Hepatocyte (in vitro differentiated cells): ENCODE measurements around the gene SMAD3. TPM values are rescaled to one million over a fixed set of nuclear protein-coding genes. Genes with fewer than 3 reads are reported as not detected.

Experiments
- DNase-seq: peaks from one replicate; pipeline ENCODE4 v3.0.0-alpha.2; 2016; ENCODE audit warnings: low spot score
- H2AFZ ChIP-seq: fragments of 200-600 bp; sonication (generic); 2 replicates; pipeline ENCODE4 v1.6.0; 2016; ENCODE audit warnings: antibody characterized with exemption, mild to moderate bottlenecking
- H3K27ac ChIP-seq: fragments of 200-600 bp; sonication (generic); 2 replicates; pipeline ENCODE4 v1.5.1; 2016; ENCODE audit warnings: mild to moderate bottlenecking
- H3K27me3 ChIP-seq: fragments of 200-600 bp; sonication (generic); 2 replicates; pipeline ENCODE4 v1.6.1; 2016
- H3K36me3 ChIP-seq: fragments of 200-600 bp; sonication (generic); replicated peaks from 2 replicates; pipeline ENCODE4 v1.5.1; 2016; ENCODE audit warnings: low read depth; ENCODE audit not compliant: insufficient read depth
- H3K4me1 ChIP-seq: fragments of 200-600 bp; sonication (generic); 2 replicates; pipeline ENCODE4 v1.5.1; 2016; ENCODE audit warnings: mild to moderate bottlenecking, moderate library complexity; ENCODE audit not compliant: insufficient read depth
- H3K4me2 ChIP-seq: fragments of 200-600 bp; sonication (generic); 2 replicates; pipeline ENCODE4 v1.6.0; 2016
- H3K4me3 ChIP-seq: fragments of 200-600 bp; sonication (generic); 2 replicates; pipeline ENCODE4 v1.5.1; 2016; ENCODE audit warnings: mild to moderate bottlenecking
- H3K79me2 ChIP-seq: fragments of 200-600 bp; sonication (generic); 2 replicates; pipeline ENCODE4 v1.6.0; 2017; ENCODE audit warnings: mild to moderate bottlenecking
- H3K9me2 ChIP-seq: fragments of 200-600 bp; sonication (generic); replicated peaks from 2 replicates; pipeline ENCODE4 v1.6.0; 2017; ENCODE audit warnings: mild to moderate bottlenecking; ENCODE audit not compliant: insufficient read depth
- H3K9me3 ChIP-seq: fragments of 200-600 bp; sonication (generic); 2 replicates; pipeline ENCODE4 v1.5.1; 2016; ENCODE audit warnings: low read depth, mild to moderate bottlenecking
- H4K20me1 ChIP-seq: fragments of 200-600 bp; sonication (generic); 2 replicates; pipeline ENCODE4 v1.6.0; 2016; ENCODE audit warnings: mild to moderate bottlenecking; ENCODE audit not compliant: insufficient read depth, poor library complexity, severe bottlenecking
- EZH2 ChIP-seq: fragments of 200-600 bp; sonication (generic); IDR thresholded peaks from 2 replicates; pipeline ENCODE4 v1.6.1; 2016; ENCODE audit warnings: antibody characterized with exemption, mild to moderate bottlenecking, borderline replicate concordance
- EZH2phosphoT487 ChIP-seq: fragments of 200-600 bp; sonication (generic); IDR thresholded peaks from one replicate; pipeline ENCODE4 v1.6.1; 2018; ENCODE audit warnings: antibody characterized with exemption, mild to moderate bottlenecking, low read depth, moderate library complexity; ENCODE audit not compliant: unreplicated experiment, severe bottlenecking
- WGBS: methylation state at CpG from one replicate; pipeline ENCODE4 v1.1.6; 2016; ENCODE audit warnings: low lambda C conversion rate; ENCODE audit errors: missing lambda C conversion rate; 5-methylcytosine and 5-hydroxymethylcytosine counted together
- polyA plus RNA-seq: library from polyadenylated mRNA; unstranded; fragments of >200 nt; fragmentation: Nextera tagmentation; extraction: Ambion mirVana; gene quantifications from 2 replicates; pipeline ENCODE4 v1.2.1, GENCODE V29; 2016
- total RNA-seq: library from RNA; depleted of rRNA; stranded (reverse); fragments of >200 nt; gene quantifications from 2 replicates; pipeline ENCODE4 v1.2.3, GENCODE V29; 2014
- TF ChIP-seq, protein P1 (sequence below): fragments of 200-600 bp; sonication (generic); IDR thresholded peaks from 2 replicates; pipeline ENCODE4 v1.5.1; 2016; ENCODE audit warnings: antibody characterized with exemption, mild to moderate bottlenecking; ENCODE audit not compliant: poor library complexity

SMAD3 gene
- total and polyA plus RNA-seq, 2 experiments from 2014 or later = 24.7 to 32.2 TPM

DNA sequence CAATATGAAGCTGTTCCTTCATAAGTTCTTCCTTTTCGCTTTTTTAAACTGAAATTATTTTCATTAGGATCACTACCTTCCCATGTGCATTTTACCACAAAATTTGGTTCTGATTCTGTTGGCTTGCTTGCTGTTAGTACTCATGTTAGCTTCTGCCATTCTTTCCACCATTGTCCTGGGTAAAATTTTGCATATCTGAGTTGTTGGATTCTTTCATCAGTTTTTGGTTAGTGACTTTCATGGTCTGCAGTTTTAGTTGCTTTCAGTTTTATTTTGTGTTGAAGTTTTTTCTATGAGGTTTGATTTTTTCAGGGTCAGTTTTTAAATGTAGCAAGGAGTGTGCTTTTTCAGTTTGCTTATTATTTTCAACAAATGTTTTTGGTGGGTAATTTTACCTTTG is 71.9 kb downstream of the SMAD3 start:
- H2AFZ ChIP-seq = no peak overlapping the region
- H3K27me3 ChIP-seq = no peaks in the 10 kb centered on the region
- H3K4me1 ChIP-seq = peaks cover 65% of the 10 kb centered on the region
- no peaks in the 10 kb centered on the region for H3K9me2 ChIP-seq
- no peak for DNase-seq
- peak overlapping the region; percentile 68 for H3K4me2 ChIP-seq
- peaks cover 39% of the 10 kb centered on the region for H4K20me1 ChIP-seq
- no peaks in the 10 kb centered on the region for H3K9me3 ChIP-seq
- WGBS = 97% methylated on average over 1 of the region's 1 CpG
- TF ChIP-seq EZH2 (no peak), EZH2phosphoT487 (no peak)
- TF ChIP-seq, protein P1, sequence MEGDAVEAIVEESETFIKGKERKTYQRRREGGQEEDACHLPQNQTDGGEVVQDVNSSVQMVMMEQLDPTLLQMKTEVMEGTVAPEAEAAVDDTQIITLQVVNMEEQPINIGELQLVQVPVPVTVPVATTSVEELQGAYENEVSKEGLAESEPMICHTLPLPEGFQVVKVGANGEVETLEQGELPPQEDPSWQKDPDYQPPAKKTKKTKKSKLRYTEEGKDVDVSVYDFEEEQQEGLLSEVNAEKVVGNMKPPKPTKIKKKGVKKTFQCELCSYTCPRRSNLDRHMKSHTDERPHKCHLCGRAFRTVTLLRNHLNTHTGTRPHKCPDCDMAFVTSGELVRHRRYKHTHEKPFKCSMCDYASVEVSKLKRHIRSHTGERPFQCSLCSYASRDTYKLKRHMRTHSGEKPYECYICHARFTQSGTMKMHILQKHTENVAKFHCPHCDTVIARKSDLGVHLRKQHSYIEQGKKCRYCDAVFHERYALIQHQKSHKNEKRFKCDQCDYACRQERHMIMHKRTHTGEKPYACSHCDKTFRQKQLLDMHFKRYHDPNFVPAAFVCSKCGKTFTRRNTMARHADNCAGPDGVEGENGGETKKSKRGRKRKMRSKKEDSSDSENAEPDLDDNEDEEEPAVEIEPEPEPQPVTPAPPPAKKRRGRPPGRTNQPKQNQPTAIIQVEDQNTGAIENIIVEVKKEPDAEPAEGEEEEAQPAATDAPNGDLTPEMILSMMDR = no peak
- no peak overlapping the region for H3K4me3 ChIP-seq
- H3K27ac ChIP-seq = peak overlapping the region; percentile 85
- peaks cover 93% of the 10 kb centered on the region for H3K79me2 ChIP-seq
- H3K36me3 ChIP-seq = no peaks in the 10 kb centered on the region

DNA sequence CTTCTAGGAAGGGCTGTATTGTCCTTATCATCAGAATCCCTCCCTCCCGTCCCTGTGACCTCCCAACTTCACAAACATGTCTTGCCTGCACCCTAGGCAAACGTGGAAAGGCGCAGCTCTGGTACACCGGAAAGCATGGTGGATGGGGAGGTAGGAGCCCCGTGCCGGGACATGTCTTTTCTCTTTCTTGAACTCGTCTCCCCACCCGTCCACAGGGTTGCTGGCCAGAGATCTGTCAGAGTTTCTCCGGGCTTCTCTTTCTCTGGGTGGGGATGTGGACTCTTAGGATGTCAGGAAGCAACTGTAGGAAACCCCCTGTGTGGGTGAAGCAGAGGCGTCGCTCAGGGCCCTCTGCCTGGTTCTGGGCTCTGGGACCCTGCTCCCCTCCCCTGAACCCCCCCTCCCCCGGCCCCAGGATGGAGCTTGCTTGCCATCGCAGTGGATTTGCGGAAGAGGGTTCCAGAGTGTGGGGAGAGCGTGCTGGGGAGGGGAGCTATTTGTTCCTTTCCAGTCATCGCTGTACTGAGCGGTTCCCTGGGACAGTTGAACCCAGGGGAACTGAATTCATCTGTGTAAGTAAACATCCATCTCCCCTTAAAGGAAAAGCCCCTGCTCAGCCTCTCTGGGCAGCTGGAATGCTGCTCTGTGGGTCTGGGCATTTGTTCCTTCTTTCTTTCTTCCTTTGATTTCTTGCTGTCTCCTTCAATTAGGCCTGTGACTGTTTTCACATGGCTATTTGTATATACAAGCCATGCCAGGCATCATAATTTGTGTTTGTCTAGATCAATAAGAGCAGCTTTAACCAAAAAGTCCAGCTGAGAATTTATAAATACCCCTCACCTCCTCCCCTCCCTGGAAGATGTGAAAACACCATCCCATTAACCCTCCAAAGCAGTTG is 72.8 kb downstream of the SMAD3 start:
- DNase-seq = no peak
- peaks cover 93% of the 10 kb centered on the region for H3K79me2 ChIP-seq
- 64% methylated on average over 17 of the region's 17 CpGs for WGBS
- no peaks in the 10 kb centered on the region for H3K36me3 ChIP-seq
- no peak overlapping the region for H2AFZ ChIP-seq
- peaks cover 32% of the 10 kb centered on the region for H4K20me1 ChIP-seq
- H3K9me2 ChIP-seq = no peaks in the 10 kb centered on the region
- no peaks in the 10 kb centered on the region for H3K27me3 ChIP-seq
- H3K4me2 ChIP-seq = peak overlapping the region; percentile 68
- TF ChIP-seq, protein P1 = no peak
- TF ChIP-seq EZH2phosphoT487 (no peak), EZH2 (no peak)
- no peaks in the 10 kb centered on the region for H3K9me3 ChIP-seq
- H3K4me3 ChIP-seq = no peak overlapping the region
- peak overlapping the region; percentile 85 for H3K27ac ChIP-seq
- peaks cover 69% of the 10 kb centered on the region for H3K4me1 ChIP-seq

DNA sequence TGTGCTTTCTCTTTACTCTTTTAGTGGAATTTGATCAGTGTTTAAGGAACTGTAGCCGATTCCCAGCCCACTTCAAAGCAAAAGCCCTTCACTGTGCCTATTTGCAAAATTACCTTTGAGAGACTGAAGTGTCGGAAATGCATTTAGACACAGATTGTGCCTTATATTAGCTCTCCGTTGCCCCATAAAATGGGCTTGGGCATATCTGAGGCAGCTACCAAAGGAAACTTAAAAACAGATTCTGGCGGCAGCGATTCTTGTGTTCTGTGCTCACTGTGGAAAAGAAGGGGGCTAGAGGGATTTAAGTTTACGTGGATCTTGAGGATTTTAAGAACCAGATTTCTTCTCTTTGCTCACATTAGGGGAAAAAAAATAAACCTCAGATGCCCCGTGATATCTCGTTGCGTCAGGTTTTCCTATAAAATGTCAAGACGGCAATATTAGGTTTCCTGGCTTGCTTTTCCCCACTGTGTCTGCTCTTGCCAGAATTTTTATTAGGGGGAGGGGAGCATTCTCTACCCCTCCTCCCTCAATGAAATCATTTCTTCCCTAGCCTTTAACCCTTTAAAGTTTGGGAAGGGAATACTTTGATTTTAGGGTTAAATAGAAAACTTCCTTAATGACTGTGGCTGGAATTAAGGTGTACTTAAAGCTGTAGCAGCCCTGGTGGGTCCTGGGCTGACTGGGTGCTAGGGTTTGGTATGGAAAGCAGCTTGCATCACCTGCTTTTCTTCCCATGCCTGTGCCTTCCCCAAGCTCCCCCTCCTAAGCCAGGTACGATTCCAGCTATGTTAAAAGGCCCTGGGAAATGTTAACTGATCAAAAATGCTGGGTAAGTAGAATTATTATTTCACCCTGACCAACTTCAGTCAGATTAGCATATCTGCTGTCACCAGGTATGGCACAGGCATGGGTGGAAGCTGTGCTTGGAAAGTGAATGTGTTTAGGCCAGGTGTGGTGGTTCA is 73.8 kb downstream of the SMAD3 start:
- DNase-seq = no peak
- Histone ChIP-seq H3K9me3 (no peaks in the 10 kb centered on the region), H3K27ac (peak overlapping the region; percentile 85), H2AFZ (no peak overlapping the region), H3K9me2 (no peaks in the 10 kb centered on the region), H3K4me3 (no peak overlapping the region), H3K36me3 (no peaks in the 10 kb centered on the region), H3K27me3 (no peaks in the 10 kb centered on the region), H3K4me2 (peak overlapping the region; percentile 68), H4K20me1 (peaks cover 28% of the 10 kb centered on the region), H3K79me2 (peaks cover 93% of the 10 kb centered on the region), H3K4me1 (peaks cover 60% of the 10 kb centered on the region)
- TF ChIP-seq EZH2 (no peak), EZH2phosphoT487 (no peak)
- TF ChIP-seq, protein P1 = no peak
- 51% methylated on average over 11 of the region's 11 CpGs for WGBS
